Measurements from ENCODE around the gene RAB12.

RAB12 gene

DNA sequence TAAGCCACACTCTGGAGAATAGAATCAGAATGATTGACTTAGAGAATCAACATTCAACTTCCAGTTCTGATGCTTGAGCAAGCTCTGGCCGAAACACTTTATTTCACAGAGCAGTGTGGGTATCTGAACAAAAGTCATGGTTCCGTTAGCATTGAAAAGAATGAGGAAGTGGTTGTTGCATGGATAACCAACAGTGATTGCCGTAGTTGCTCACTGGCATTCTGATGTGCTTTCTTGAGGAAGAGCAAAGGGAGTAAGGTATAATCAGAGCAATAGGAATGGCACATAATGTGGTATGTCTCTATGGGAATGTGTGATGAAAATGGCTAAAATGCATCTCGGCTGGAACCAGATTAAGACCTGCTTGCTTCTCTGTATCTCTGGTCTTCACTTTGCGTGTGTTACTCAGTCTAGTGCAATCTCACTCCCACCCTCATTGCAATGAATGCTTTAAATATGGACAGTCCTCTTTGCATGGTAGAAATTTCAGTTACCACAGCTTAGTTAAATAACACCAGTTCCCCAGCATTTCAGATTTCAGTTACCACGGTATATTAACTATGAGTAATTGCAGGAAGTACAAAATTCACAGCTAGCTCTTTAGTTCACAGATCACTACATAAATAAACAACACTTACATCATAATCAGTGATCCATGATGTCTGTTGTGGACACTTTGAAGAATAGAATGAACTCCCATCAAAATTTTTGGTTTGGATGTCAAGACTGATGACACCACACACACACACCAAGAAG, 7.8 kb upstream of the RAB12 start:
- TF ChIP-seq ZNF70 (CRISPR knock-in tag; IDR thresholded peaks at IDR 0.05) (no peak), PPARA (CRISPR knock-in tag; IDR thresholded peaks at IDR 0.05; ENCODE audit: borderline replicate concordance) (no peak), ARNTL (CRISPR knock-in tag; IDR thresholded peaks at IDR 0.05; ENCODE audit: borderline replicate concordance, low read depth) (no peak), BACH2 (CRISPR knock-in tag; IDR thresholded peaks at IDR 0.05; ENCODE audit: borderline replicate concordance) (no peak), GLIS3 (CRISPR knock-in tag; IDR thresholded peaks at IDR 0.05) (no peak), ZC3H10 (CRISPR knock-in tag; IDR thresholded peaks at IDR 0.05) (no peak), TCF4 (CRISPR knock-in tag; IDR thresholded peaks at IDR 0.05; ENCODE audit: borderline replicate concordance) (no peak), ZNF8 (CRISPR knock-in tag; IDR thresholded peaks at IDR 0.05) (no peak), RARB (CRISPR knock-in tag; IDR thresholded peaks at IDR 0.05) (no peak), TOX (CRISPR knock-in tag; IDR thresholded peaks at IDR 0.05; ENCODE audit: borderline replicate concordance) (no peak), ZNF565 (CRISPR knock-in tag; conservative IDR thresholded peaks at IDR 0.05; ENCODE audit: low read depth) (no peak), ESRRG (CRISPR knock-in tag; IDR thresholded peaks at IDR 0.05) (no peak), SNAI2 (CRISPR knock-in tag; IDR thresholded peaks at IDR 0.05) (no peak), ISL1 (CRISPR knock-in tag; IDR thresholded peaks at IDR 0.05) (no peak), CSDC2 (CRISPR knock-in tag; IDR thresholded peaks at IDR 0.05) (no peak), ZFP3 (CRISPR knock-in tag; IDR thresholded peaks at IDR 0.05) (no peak), OSR1 (CRISPR knock-in tag; IDR thresholded peaks at IDR 0.05) (no peak)
- TF ChIP-seq, protein P1, sequence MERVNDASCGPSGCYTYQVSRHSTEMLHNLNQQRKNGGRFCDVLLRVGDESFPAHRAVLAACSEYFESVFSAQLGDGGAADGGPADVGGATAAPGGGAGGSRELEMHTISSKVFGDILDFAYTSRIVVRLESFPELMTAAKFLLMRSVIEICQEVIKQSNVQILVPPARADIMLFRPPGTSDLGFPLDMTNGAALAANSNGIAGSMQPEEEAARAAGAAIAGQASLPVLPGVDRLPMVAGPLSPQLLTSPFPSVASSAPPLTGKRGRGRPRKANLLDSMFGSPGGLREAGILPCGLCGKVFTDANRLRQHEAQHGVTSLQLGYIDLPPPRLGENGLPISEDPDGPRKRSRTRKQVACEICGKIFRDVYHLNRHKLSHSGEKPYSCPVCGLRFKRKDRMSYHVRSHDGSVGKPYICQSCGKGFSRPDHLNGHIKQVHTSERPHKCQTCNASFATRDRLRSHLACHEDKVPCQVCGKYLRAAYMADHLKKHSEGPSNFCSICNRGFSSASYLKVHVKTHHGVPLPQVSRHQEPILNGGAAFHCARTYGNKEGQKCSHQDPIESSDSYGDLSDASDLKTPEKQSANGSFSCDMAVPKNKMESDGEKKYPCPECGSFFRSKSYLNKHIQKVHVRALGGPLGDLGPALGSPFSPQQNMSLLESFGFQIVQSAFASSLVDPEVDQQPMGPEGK (CRISPR knock-in tag; IDR thresholded peaks at IDR 0.05; ENCODE audit: borderline replicate concordance): no peak
- TF ChIP-seq, protein P2, sequence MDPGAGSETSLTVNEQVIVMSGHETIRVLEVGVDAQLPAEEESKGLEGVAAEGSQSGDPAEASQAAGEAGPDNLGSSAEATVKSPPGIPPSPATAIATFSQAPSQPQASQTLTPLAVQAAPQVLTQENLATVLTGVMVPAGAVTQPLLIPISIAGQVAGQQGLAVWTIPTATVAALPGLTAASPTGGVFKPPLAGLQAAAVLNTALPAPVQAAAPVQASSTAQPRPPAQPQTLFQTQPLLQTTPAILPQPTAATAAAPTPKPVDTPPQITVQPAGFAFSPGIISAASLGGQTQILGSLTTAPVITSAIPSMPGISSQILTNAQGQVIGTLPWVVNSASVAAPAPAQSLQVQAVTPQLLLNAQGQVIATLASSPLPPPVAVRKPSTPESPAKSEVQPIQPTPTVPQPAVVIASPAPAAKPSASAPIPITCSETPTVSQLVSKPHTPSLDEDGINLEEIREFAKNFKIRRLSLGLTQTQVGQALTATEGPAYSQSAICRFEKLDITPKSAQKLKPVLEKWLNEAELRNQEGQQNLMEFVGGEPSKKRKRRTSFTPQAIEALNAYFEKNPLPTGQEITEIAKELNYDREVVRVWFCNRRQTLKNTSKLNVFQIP (CRISPR knock-in tag; IDR thresholded peaks at IDR 0.05; ENCODE audit: borderline replicate concordance, low read depth): no peak
- ATAC-seq: no peak

DNA sequence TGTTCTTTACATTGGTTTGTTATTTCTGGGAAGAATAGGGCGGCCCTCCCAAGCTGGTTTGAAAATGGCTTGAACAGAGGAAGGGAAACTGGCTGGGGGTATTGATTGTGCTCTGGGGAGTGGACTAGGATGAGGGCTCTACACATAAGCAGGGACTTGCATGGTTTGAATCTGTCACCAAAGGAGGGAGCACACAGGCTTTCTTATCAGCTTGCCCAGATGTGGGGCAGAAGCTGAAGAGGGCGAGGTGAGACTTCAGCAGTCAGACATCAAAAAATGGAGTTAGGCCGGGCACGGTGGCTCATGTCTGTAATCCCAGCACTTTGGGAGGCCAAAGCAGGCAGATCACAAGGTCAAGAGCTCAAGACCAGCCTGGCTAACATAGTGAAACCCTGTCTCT, 7.2 kb upstream of the RAB12 start:
- ATAC-seq: no peak
- TF ChIP-seq, protein P1 (CRISPR knock-in tag; IDR thresholded peaks at IDR 0.05; ENCODE audit: borderline replicate concordance): no peak
- no peak for TF ChIP-seq SNAI2 (CRISPR knock-in tag; IDR thresholded peaks at IDR 0.05)
- TF ChIP-seq, protein P3, sequence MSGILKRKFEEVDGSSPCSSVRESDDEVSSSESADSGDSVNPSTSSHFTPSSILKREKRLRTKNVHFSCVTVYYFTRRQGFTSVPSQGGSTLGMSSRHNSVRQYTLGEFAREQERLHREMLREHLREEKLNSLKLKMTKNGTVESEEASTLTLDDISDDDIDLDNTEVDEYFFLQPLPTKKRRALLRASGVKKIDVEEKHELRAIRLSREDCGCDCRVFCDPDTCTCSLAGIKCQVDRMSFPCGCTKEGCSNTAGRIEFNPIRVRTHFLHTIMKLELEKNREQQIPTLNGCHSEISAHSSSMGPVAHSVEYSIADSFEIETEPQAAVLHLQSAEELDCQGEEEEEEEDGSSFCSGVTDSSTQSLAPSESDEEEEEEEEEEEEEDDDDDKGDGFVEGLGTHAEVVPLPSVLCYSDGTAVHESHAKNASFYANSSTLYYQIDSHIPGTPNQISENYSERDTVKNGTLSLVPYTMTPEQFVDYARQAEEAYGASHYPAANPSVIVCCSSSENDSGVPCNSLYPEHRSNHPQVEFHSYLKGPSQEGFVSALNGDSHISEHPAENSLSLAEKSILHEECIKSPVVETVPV (CRISPR knock-in tag; IDR thresholded peaks at IDR 0.05): no peak
- TF ChIP-seq, protein P4, sequence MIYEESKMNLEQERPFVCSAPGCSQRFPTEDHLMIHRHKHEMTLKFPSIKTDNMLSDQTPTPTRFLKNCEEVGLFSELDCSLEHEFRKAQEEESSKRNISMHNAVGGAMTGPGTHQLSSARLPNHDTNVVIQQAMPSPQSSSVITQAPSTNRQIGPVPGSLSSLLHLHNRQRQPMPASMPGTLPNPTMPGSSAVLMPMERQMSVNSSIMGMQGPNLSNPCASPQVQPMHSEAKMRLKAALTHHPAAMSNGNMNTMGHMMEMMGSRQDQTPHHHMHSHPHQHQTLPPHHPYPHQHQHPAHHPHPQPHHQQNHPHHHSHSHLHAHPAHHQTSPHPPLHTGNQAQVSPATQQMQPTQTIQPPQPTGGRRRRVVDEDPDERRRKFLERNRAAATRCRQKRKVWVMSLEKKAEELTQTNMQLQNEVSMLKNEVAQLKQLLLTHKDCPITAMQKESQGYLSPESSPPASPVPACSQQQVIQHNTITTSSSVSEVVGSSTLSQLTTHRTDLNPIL (CRISPR knock-in tag; IDR thresholded peaks at IDR 0.05; ENCODE audit: low read depth): no peak
- TF ChIP-seq, protein P2 (CRISPR knock-in tag; IDR thresholded peaks at IDR 0.05; ENCODE audit: borderline replicate concordance, low read depth): no peak
- no peak for TF ChIP-seq OSR1 (CRISPR knock-in tag; IDR thresholded peaks at IDR 0.05)
- no peak for TF ChIP-seq ZNF70 (CRISPR knock-in tag; IDR thresholded peaks at IDR 0.05)
- TF ChIP-seq, protein P5, sequence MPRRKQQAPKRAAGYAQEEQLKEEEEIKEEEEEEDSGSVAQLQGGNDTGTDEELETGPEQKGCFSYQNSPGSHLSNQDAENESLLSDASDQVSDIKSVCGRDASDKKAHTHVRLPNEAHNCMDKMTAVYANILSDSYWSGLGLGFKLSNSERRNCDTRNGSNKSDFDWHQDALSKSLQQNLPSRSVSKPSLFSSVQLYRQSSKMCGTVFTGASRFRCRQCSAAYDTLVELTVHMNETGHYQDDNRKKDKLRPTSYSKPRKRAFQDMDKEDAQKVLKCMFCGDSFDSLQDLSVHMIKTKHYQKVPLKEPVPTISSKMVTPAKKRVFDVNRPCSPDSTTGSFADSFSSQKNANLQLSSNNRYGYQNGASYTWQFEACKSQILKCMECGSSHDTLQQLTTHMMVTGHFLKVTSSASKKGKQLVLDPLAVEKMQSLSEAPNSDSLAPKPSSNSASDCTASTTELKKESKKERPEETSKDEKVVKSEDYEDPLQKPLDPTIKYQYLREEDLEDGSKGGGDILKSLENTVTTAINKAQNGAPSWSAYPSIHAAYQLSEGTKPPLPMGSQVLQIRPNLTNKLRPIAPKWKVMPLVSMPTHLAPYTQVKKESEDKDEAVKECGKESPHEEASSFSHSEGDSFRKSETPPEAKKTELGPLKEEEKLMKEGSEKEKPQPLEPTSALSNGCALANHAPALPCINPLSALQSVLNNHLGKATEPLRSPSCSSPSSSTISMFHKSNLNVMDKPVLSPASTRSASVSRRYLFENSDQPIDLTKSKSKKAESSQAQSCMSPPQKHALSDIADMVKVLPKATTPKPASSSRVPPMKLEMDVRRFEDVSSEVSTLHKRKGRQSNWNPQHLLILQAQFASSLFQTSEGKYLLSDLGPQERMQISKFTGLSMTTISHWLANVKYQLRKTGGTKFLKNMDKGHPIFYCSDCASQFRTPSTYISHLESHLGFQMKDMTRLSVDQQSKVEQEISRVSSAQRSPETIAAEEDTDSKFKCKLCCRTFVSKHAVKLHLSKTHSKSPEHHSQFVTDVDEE (CRISPR knock-in tag; IDR thresholded peaks at IDR 0.05): no peak
- no peak for TF ChIP-seq TCF4 (CRISPR knock-in tag; IDR thresholded peaks at IDR 0.05; ENCODE audit: borderline replicate concordance)
- TF ChIP-seq ESRRG (CRISPR knock-in tag; IDR thresholded peaks at IDR 0.05): no peak
- TF ChIP-seq CSDC2 (CRISPR knock-in tag; IDR thresholded peaks at IDR 0.05): no peak
- TF ChIP-seq ZNF8 (CRISPR knock-in tag; IDR thresholded peaks at IDR 0.05): no peak
- no peak for TF ChIP-seq ARNTL (CRISPR knock-in tag; IDR thresholded peaks at IDR 0.05; ENCODE audit: borderline replicate concordance, low read depth)
- no peak for TF ChIP-seq RARB (CRISPR knock-in tag; IDR thresholded peaks at IDR 0.05)
- no peak for TF ChIP-seq ZNF565 (CRISPR knock-in tag; conservative IDR thresholded peaks at IDR 0.05; ENCODE audit: low read depth)

All from SK-N-SH treated with all-trans-retinoic acid at 6 μM for 48 hours (cell line).